GM19240 (cell line): ENCODE measurements around the gene NAA10.
"Not testable (repeated sequence)": the region's sequence is repeated elsewhere in the genome, so short reads cannot be mapped to it uniquely, and the experiment has no call there.

Source experiments
- DNase-seq: peaks from one replicate; pipeline ENCODE4 v3.0.0; 2011; ENCODE audit warnings: low spot score; ENCODE audit not compliant: insufficient read length

The NAA10 gene

GRCh38 chrX:153934762-153935325 is at the start of gene NAA10:
TSS of gene NAA10 (minus strand) at chrX:153935037. CDS start at chrX:153934904, 133 bp downstream.
- peak; percentile 83 for DNase-seq

- no peak for DNase-seq
Measured at GRCh38 chrX:153983321-153983801, 48.5 kb upstream of the NAA10 start.

- DNase-seq: no peak
Measured at GRCh38 chrX:153981771-153982533, 47.1 kb upstream of the NAA10 start.

- no peak for DNase-seq
Measured at GRCh38 chrX:153981231-153981630, 46.4 kb upstream of the NAA10 start.

- DNase-seq: not testable (repeated sequence)
Measured at GRCh38 chrX:153980394-153980793, 45.6 kb upstream of the NAA10 start.

GRCh38 chrX:153974726-153975286 is 40.0 kb upstream of the NAA10 start:
- DNase-seq: no peak

- DNase-seq: no peak
Measured at GRCh38 chrX:153974003-153974725, 39.3 kb upstream of the NAA10 start.

GRCh38 chrX:153973127-153974002 is 38.5 kb upstream of the NAA10 start:
- no peak for DNase-seq

- peak; percentile 77 for DNase-seq
Measured at GRCh38 chrX:153972368-153973126, 37.7 kb upstream of the NAA10 start, which contains the start of gene TMEM187. TSS of gene TMEM187 (plus strand) at chrX:153972754. CDS start at chrX:153982063, 9,309 bp downstream.

GRCh38 chrX:153971450-153972367 is 36.9 kb upstream of the NAA10 start, which contains the start of gene HCFC1:
TSS of gene HCFC1 (minus strand) at chrX:153971818. CDS start at chrX:153970840, 978 bp downstream.
- DNase-seq: peak; percentile 45

GRCh38 chrX:153971124-153971449 is 36.2 kb upstream of the NAA10 start:
- peak; percentile 85 for DNase-seq

GRCh38 chrX:153970357-153971123 is 35.7 kb upstream of the NAA10 start:
- DNase-seq: no peak

- DNase-seq: no peak
Measured at GRCh38 chrX:153969904-153970356, 35.1 kb upstream of the NAA10 start.

GRCh38 chrX:153969125-153969903 is 34.5 kb upstream of the NAA10 start:
- no peak for DNase-seq

GRCh38 chrX:153968754-153969124 is 33.9 kb upstream of the NAA10 start:
- DNase-seq: no peak

- no peak for DNase-seq
Measured at GRCh38 chrX:153968255-153968654, 33.4 kb upstream of the NAA10 start.

- DNase-seq: no peak
Measured at GRCh38 chrX:153967536-153968224, 32.8 kb upstream of the NAA10 start.
